Right hindlimb (tissue), 1 donor: ENCODE measurements around the gene ACE.
"Not testable (repeated sequence)": the region's sequence is repeated elsewhere in the genome, so short reads cannot be mapped to it uniquely, and the experiment has no call there.

ENCODE experiments used
- DNase-seq: peaks from one replicate; pipeline ENCODE4 v3.0.0-alpha.2; 2018

Gene ACE

GRCh38 chr17:63445065-63445464 is 31.8 kb upstream of the ACE start:
- DNase-seq, result no peak

DNA sequence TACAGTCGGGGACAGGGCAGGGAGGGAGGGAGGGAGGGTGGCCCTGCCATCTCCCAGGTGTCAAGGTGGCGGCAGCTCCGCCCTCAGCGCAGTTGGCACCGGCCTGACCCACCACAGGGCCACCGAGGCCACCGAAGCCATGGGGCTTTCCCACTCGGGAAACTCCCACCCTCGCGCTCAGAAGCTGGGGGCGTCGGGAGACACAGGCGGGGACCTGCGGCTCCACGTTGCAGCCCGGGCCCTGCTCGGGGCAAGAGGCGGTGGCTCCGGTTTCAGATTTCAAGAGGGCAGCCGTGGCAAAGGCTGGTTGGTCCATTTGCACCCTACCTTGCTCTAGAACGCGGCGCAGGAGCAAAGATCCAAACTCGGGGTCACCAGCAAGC is 31.3 kb upstream of the ACE start:
- no peak for DNase-seq

DNA sequence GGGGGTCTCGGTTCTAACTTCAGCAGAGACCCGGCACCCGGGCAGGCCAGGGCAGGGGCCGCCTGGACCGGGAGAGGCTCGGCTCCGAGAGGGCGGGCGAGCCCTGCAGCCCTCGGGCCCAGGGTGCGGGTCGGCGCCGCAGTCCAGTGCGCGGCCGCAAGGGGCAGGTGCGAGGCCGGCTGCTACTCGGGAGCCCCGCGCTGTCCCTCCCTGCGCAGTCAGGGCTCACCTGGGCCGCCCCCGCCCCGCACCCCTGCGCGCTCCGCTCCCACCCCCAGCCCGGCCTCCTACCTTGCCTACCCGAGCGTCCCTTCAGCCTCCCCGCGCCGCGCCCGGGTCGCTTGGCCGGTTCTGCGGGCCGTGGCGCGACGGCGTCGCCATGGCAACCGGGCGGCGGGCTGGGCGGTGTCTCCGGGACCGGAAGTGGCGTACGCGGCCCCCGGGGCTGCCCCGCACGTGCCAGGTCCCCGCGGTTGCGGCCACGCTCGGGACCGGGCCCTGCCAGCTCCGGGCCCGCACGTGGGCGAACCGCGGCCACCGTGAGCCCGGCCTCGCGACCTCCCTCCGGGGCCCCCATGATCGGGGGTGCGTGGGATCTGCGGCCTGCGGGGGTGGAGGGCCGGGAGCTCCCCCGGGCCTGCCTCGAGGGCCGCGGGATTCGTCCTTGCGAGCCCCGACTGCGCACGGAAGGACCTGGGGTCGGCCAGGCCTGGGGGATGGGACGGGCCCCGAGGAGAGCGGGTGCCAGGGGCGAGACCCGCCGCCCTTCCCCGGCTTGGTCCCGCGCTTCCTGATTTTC is 30.7 kb upstream of the ACE start, which contains the start of gene CYB561:
Gene CYB561, minus strand, starts transcription at position 353 of the 799 bp plus-strand sequence. CDS start 8,759 bp downstream, outside the sequence.
- DNase-seq, result peak; percentile 72

GRCh38 chr17:63446753-63447470 is 29.9 kb upstream of the ACE start:
- peak; percentile 61 for DNase-seq

DNA sequence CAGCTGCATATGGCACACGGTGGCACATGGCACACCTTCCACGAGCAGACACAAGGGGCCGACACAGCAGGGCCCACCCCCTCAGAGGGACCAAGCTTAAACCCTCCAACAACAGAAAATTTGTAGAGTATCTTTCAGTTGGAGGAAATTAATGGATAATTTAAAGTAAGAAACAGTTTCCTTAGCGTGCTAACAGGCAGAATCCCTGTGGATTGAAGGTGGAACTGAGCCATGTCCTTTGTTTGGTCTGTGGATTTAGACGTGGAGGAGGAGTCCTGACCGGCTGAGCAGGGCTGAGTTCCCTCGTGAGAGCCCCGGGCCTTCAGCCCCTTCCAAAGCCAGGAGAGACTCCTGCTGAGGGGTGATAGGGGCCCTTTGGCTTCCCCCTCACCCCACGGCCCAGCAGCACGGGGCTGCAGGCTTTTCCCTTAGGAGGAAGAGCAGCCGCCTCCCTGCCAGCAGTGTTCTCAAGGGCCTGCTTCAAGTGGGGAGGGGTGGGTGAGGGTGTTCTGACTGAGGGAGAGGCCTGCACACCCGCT is 29.3 kb upstream of the ACE start:
- no peak for DNase-seq

- DNase-seq, result no peak
Observed at GRCh38 chr17:63448655-63449054, 28.2 kb upstream of the ACE start.

- DNase-seq, result no peak
Observed at GRCh38 chr17:63450551-63450950, 26.3 kb upstream of the ACE start.

DNA sequence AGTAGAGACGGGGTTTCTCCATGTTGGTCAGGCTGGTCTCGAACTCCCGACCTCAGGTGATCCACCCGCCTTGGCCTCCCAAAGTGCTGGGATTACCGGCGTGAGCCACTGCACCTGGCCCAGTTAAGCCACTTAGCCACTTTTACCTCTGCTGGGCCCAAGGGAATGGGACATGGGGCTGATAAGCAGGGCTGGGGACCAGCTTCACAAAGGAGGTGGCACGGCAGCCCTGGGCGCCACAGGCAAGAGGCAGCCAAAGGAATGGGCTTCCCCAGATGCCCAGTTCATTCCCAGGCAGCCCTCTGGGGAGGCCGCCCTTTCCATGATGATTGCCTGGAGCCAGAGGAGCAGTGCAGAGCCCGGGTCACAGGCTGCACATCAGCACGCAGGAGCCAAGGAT is 25.7 kb upstream of the ACE start:
- no peak for DNase-seq

DNA sequence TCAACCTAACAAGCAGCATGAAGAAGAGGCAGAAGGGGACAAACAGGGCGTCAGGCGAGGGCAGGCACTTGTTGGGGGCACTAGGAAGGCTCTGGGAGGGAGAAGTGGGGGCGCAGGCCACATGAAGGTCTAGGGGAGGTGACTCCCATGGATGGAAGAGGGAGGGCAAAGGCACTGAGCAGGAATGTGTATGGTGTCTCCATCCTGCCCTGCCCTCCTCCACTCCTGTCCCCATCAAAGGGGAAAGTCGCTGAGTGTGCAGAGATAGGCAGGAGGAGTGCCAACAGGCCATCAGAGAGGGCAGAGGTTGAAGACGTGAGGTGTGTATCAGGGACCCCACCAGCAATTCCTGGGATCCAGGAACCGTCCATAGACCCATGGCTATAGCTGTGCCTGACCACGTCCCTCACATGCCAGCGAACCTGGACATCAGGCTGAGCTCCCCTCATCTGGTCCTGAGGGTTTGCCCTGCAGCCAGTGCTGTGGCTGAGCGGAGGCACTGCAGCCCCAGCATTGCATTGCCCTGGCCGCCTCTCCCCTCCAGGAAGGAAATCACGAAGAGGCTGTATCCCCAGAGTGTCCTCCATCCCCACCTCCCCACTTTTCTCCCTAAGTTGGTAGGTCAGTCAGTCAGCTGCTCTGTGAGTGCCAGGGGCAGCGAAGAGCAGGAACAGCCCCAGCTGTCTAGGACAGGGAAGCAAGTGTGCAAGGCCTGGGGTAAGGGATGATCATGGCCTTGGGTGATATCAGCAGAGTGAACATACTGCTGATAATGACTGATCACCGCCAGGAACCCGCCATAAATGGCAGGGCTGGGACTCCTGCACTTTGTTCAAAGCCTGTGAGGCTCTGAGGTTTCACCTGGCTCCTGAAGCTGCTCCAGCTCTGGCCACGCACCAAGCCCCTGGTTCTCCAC is 24.6 kb upstream of the ACE start:
- no peak for DNase-seq

DNA sequence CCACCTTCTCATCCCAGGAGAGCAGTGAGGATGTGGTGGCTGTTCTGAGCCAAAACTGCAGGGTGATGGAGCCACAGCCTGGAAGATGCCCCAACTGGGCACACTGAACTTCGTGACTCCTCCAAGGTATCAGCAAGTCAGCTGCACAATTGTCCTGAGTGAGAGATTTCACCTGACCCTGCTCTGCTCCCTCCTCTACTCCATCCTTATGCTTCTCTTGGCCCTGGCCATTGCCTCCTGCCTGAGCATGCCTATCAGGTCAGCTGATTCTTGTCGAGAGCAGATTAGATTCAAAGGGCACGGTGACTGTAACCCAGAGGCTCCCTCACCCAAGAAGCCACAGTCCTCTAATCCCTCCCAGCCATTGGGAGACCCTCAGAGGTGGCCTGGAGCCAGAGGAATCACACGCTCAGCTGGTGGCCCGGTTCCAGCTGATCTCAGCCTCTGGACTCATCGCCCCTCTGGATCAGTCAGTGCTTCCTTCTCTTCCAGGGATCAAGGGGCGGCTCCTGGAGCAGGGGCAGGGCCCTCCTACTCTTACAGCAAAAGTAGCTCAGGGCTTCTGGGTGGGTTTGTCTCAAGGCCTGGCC is 23.8 kb upstream of the ACE start:
- DNase-seq, result no peak

- DNase-seq, result not testable (repeated sequence)
Observed at GRCh38 chr17:63454357-63454756, 22.5 kb upstream of the ACE start.

GRCh38 chr17:63454915-63455314 is 21.9 kb upstream of the ACE start:
- no peak for DNase-seq

DNA sequence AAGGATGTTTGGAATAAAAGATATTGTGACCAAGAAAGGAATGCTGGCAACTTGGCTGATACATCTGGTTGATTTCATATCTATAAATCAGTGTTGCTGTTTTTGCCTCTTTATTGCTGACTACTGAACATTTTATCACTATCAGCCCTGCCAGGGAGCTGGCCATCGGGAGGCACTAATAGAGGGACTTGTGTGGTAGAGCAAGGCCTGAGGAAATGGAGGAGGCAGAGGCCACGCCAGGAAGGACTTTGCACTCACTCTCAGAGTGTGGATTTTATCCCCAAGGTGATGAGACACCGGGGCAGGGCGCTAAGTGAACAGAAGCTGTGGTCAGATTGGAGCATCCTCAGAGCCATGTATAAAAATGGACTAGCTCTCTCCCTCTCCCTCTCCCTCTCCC is 21.4 kb upstream of the ACE start:
- no peak for DNase-seq

DNA sequence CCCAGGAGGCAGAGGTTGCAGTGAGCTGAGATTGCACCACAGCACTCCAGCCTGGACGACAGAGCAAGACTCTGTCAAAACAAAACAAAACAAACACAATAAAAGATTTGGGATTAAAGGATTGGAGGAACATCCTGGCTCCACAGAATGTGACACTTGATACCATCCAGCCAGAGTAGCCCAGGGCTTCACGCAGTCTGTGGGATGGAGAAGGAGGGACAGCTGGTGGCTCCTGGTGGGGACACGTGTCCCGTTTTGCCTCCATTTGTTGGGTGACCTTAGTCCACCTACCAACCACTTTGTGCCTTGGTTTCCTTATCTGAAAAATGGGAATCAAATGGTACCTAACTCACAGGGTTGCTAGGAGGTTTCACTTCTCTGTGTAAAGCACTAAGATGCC is 18.4 kb upstream of the ACE start:
- DNase-seq, result no peak

DNA sequence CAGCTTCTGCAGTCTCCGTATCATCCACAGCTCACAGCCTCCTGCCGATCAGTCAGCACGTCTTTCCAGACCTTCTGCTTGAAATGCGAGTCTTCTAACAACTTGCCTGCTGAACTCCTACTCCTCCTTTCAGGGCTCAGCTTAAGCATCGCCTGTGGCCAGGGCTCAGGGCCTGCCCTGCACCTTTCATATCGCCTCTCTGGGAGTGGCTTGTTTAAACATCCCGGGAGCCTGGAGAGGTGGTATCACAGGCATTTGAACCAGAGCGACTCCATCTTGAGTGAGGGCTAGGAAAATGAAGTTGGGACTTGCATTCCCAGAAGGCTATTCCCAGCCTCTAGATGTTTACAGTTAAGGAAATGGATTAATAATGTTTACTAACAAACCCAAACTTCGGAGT is 16.8 kb upstream of the ACE start:
- DNase-seq, result no peak

GRCh38 chr17:63463771-63464170 is 13.1 kb upstream of the ACE start:
- no peak for DNase-seq

DNA sequence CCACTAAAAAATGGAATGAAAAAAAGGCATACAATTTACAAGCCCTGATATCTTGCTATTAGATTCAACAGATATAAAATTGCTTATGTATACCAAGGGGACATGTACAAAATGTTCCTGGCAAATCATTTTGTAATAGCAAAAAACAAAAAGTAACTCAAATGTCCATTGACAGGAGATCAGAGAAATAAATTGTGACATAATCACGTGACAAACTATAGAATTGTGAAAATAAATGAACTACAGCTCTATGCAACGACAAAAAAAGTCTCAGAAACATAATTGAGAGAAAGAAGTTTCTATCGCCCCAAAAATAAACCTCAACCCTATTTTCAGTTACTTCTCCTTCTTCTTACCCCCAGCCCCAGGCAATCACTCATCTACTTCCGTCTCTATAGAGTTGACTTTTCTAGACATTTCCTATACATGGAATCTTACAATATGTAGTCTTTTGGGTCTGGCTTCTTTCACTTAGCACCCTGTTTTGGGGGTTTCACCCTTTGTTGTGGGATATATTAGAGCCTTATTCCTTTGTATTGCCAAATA is 12.1 kb upstream of the ACE start:
- no peak for DNase-seq

GRCh38 chr17:63468099-63468498 is 8.8 kb upstream of the ACE start:
- not testable (repeated sequence) for DNase-seq

GRCh38 chr17:63474174-63474573 is 2.7 kb upstream of the ACE start:
- DNase-seq, result no peak

DNA sequence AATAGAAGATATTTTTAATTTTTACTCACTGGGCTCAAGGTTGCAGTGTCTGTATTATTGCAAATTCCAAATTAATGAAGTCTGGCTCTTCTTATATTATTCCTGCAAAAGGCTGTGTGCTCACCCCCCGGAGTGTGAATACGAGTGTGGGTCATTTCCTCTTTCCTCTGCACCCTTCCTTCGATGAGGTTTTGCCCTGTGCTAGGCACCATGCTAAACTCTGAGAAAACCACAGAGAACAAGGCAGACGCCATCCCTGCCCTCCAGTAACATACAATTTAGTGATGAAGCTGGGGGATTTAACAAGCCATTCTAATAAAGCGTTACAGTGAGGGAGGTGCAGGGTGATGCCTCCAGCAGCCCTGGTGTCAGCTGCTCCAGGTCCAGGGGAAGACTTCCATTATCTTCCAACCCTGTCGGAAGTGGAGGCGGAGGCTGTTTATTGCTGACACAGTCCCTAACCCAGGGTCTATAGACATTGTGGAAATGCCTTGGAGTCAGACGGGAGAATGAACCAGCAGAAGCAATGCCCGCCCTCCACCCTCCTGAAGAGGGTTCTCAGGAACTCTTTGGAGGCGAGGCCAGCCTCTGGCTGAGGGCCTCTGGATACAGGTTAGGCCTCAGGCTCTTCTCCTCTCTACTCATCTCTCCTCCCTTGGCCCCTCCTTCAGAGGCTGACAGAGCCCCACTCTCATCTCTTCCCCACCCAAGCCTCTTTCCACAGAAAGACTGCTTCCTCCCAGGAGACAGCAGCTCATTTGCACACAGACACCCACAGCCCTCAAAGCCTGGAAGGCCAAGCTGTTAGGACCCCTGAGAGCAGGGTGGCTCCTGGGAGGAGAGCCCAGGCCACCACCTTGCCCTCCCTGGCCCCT is 2.0 kb upstream of the ACE start:
- DNase-seq, result no peak
